ENCODE data around the gene MPRIP. TPM values are rescaled to one million over a fixed set of nuclear protein-coding genes. Genes with fewer than 3 reads are reported as not detected.
"Not testable (repeated sequence)": the region's sequence is repeated elsewhere in the genome, so short reads cannot be mapped to it uniquely, and the experiment has no call there.

The MPRIP gene
- total RNA-seq, 1 donor from 2014 or later, result 102 TPM

GRCh38 chr17:17001874-17002520, 40.3 kb upstream of the MPRIP start:
- DNase-seq (ENCODE audit: low read depth), result no peak
- peak overlapping the region; percentile 41 for H3K4me3 ChIP-seq (ENCODE audit: low read depth, low read length)
- TF ChIP-seq, protein P1, sequence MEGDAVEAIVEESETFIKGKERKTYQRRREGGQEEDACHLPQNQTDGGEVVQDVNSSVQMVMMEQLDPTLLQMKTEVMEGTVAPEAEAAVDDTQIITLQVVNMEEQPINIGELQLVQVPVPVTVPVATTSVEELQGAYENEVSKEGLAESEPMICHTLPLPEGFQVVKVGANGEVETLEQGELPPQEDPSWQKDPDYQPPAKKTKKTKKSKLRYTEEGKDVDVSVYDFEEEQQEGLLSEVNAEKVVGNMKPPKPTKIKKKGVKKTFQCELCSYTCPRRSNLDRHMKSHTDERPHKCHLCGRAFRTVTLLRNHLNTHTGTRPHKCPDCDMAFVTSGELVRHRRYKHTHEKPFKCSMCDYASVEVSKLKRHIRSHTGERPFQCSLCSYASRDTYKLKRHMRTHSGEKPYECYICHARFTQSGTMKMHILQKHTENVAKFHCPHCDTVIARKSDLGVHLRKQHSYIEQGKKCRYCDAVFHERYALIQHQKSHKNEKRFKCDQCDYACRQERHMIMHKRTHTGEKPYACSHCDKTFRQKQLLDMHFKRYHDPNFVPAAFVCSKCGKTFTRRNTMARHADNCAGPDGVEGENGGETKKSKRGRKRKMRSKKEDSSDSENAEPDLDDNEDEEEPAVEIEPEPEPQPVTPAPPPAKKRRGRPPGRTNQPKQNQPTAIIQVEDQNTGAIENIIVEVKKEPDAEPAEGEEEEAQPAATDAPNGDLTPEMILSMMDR (conservative IDR thresholded peaks at IDR 0.05; ENCODE audit: low read depth, low read length), result peak; percentile 94

GRCh38 chr17:17002731-17003715, 39.2 kb upstream of the MPRIP start:
- not testable (repeated sequence) for DNase-seq (ENCODE audit: low read depth); H3K4me3 ChIP-seq (ENCODE audit: low read depth, low read length)

GRCh38 chr17:17004251-17004996, 37.8 kb upstream of the MPRIP start:
- H3K4me3 ChIP-seq (ENCODE audit: low read depth, low read length), result no peak overlapping the region
- TF ChIP-seq, protein P1 (conservative IDR thresholded peaks at IDR 0.05; ENCODE audit: low read depth, low read length), result no peak
- DNase-seq (ENCODE audit: low read depth), result no peak

DNA sequence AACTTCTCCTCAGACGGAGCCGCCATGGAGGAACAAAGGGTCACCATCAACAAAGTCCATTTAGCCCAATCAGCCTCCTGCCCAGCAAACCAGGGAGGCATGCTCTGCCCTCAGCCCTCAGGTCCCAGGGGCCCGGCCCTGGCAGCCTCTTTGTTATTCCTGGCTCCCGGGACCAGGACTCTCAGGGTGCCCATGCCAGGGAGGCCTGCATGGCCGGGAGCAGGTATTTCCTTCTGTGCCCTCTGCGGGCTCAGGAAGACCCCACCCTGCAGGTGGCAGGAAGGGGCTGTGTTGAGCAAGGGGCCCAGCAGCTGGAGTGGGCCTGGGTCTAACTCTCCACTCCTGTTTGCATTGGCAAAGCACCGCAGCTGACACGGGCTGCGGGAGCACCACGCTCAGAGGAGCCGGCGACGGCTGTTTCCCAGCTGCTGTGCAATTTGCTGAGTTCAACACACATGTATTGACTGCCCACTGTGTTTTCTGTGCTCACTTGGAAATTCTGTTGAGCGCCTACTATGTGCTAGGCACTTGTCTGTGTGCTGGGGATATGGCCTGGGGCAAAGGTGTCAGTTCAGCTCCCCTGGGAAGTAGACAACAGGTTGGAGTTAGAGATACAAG, 37.2 kb upstream of the MPRIP start:
- DNase-seq (ENCODE audit: low read depth); H3K4me3 ChIP-seq (ENCODE audit: low read depth, low read length): not testable (repeated sequence)

DNA sequence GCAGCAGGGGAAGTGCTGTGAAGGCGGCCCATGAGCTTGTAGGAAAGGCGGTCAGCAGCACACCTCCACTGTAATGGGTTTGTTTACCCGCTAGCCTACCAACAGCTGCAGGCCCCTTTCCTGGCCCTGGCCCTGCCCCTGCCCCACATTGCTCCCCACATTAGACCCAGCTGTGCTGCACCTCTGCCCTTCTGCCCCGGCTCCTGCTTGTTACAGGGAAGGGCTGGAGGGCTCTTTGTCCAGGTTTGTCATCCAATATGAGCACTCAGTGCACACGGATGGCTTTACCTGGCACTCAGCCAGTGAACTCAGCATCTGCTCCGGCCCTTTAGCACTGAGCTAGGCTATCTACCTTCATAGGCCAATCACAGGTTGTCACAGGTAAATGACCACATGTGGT, 34.4 kb upstream of the MPRIP start:
- not testable (repeated sequence) for DNase-seq (ENCODE audit: low read depth); H3K4me3 ChIP-seq (ENCODE audit: low read depth, low read length)

DNA sequence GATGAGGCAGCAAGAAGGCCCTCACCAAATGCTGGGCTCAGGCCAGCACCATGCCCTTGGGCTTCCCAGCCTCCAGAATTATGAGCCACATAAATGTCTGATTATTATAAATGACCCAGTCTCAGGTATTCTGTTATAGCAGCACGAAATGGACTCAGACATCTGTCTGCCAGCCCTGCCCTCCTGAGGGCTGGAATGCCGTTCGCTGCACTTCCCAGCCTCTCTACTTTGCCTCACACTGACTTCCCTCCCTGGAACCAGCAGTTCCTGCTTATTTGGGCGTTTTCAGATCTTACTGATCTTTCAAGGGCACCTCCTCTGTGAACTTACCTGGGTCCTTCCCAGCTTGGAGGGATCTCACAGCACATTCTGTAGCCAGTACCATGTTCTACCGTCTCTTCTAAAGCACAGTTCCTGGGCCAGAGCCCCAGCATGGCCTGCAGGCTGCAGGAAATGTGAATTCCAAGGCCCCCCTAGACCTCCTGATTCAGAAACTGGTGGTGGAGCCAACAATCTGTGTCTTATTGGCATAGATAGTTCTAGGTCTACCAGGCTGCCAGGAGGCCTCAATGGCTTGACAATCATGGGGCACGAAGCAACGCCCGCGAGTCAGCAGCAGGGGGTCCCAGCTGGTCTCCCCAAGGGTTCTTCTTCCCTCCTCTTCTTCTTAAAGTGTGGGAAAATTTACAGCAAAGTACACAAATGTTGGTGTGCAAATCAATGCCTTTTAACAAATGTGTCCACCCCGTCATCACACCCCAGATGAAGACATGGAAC, 33.4 kb upstream of the MPRIP start:
- not testable (repeated sequence) for H3K4me3 ChIP-seq (ENCODE audit: low read depth, low read length); DNase-seq (ENCODE audit: low read depth)

GRCh38 chr17:17009972-17010371, 32.3 kb upstream of the MPRIP start:
- DNase-seq (ENCODE audit: low read depth); H3K4me3 ChIP-seq (ENCODE audit: low read depth, low read length): not testable (repeated sequence)
- TF ChIP-seq, protein P1 (conservative IDR thresholded peaks at IDR 0.05; ENCODE audit: low read depth, low read length), result peak; percentile 16

DNA sequence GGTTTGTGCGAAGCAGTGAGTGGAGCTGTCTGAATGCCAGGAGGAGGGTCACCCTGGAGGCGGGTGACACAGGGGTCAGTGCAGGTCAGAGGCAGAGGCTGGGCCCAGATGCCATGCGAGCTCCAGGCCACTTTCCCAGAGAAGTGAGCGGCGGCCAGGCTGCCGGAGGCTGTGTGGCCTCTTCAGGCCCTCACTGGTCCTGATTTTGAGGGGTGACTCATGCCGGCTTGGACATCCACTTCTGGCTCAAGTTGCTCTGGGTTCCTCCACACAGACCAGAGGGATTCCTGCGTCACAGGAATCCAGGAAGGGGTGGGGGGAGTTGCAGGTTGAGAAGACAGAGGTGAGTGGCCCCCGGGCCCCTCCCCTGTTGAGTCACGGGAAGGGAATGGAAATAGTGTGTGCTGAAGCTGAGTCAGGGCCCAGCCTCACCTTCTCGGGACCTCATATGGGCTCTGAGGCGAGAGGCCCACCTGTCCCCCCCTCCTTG, 31.7 kb upstream of the MPRIP start:
- not testable (repeated sequence) for DNase-seq (ENCODE audit: low read depth)

DNA sequence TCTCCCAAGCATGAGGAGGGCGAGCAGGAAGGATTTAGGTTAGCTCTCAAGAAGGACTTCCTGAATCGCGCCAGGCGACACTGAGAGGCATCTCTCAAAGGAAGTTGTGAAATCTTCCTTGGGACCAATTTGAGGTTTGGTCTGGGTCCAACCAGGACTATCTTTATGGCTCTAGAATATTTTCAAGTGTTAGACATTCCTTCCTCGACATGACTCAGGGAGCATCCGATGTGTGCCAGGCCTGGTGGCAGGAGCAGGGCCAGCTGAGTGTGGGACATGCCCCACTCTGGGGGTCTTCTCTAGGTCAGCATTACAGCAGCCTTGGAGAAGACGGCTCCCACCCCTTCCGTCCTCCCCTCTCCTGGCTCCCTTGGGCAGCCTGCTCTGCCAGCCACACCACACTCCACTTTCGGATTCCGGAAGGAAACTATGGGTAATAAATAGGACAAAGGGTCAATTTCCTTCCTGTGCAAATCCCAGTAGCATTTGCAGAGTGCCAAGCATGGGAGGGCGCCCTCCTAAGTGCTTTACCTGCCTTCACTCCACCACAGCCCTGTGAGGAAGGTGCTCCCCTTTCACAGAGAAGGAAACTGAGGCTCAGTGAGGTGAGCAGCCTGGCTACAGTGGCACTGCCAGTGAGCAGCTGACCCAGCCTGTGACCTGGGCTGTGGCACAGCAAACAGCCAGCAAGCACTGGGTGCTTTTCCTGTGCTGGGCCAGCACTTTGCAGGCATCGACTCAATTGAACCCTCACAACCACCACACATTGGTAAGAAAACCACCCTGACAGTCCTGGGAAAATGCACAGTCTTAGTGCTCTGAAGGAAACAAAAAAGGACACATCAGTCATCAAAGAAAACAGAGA, 31.0 kb upstream of the MPRIP start:
- not testable (repeated sequence) for H3K4me3 ChIP-seq (ENCODE audit: low read depth, low read length)
- DNase-seq (ENCODE audit: low read depth), result peak; percentile 53

More for the DNA sequence above, 31.7 kb upstream of the MPRIP start:
- H3K4me3 ChIP-seq (ENCODE audit: low read depth, low read length), result not testable (repeated sequence)

DNA sequence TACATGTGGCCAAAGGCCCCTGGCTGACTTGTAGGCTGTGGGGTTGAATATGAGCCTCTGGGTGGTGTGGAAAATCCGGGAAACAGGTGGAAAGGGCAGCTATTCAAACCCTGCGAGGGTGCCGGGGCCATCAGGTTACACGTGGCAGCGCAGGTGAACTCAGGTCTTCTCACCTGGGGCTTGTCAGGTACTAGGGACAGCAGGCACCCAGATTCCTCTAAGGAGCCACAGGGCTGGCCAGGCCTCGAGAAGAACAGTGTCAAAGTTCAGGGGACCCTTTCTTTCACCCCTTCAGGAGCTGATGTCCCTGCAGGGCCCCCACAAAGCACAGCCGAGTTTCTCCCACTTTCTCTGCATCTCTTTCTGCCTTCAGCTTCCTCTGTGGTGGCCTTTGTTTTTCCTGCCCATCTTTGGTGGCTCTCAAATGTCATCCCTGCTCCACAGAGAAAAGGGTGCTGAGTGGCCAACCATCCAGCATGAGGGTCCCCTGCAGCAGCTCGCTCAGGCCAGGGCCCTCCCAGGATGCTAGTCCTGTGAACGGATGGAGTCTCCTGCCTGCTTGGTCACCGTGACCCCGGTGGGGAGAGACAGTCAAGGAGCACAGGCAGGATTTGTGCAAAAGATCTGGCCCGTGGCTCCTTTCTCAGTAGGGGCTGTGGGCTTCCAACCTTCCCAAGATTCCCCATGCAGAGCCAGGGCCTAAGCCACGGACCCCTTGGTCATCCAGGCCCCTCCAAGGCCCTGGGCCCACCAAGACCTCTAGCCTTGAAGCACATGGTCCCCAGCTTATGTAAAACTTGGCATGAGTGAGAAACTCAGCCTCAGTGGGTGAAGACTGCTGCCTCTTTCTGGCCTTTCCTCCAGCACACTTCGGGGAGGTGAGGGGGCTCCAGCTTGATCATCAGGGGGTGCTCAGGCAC, 28.2 kb upstream of the MPRIP start:
- not testable (repeated sequence) for H3K4me3 ChIP-seq (ENCODE audit: low read depth, low read length); DNase-seq (ENCODE audit: low read depth)

GRCh38 chr17:17014748-17015124, 27.5 kb upstream of the MPRIP start:
- DNase-seq (ENCODE audit: low read depth); H3K4me3 ChIP-seq (ENCODE audit: low read depth, low read length): not testable (repeated sequence)

Measured in epithelial cell of proximal tubule (primary cell).